Endothelial cell (in vitro differentiated cells): ENCODE data around the gene MAPKAP1. TPM values are rescaled to one million over a fixed set of nuclear protein-coding genes. Genes with fewer than 3 reads are reported as not detected.

Experiments used
- DNase-seq: peaks from one replicate; pipeline ENCODE4 v3.0.0; 2021; ENCODE audit warnings: low spot score
- H3K27ac Mint-ChIP-seq: one replicate; pipeline ENCODE4 v1.8.0; 2021; ENCODE audit warnings: mixed read lengths, inconsistent platforms; ENCODE audit not compliant: unreplicated experiment
- H3K27me3 Mint-ChIP-seq: one replicate; pipeline ENCODE4 v1.8.0; 2021; ENCODE audit warnings: mild to moderate bottlenecking, moderate library complexity, mixed read lengths, inconsistent platforms; ENCODE audit not compliant: unreplicated experiment
- H3K36me3 Mint-ChIP-seq: one replicate; pipeline ENCODE4 v1.8.0; 2021; ENCODE audit warnings: mild to moderate bottlenecking, low read depth, mixed read lengths, inconsistent platforms; ENCODE audit not compliant: unreplicated experiment
- H3K4me1 Mint-ChIP-seq: one replicate; pipeline ENCODE4 v1.8.0; 2021; ENCODE audit warnings: mild to moderate bottlenecking, mixed read lengths, inconsistent platforms; ENCODE audit not compliant: unreplicated experiment
- H3K4me3 Mint-ChIP-seq: one replicate; pipeline ENCODE4 v1.8.0; 2021; ENCODE audit warnings: mild to moderate bottlenecking, mixed read lengths, inconsistent platforms; ENCODE audit not compliant: unreplicated experiment
- H3K9me3 Mint-ChIP-seq: one replicate; pipeline ENCODE4 v1.8.0; 2021; ENCODE audit warnings: mixed read lengths, inconsistent platforms; ENCODE audit not compliant: unreplicated experiment
- CTCF ChIP-seq: fragments of 200-600 bp; sonication (generic); IDR thresholded peaks from one replicate; pipeline ENCODE4 v1.5.0; 2021; ENCODE audit warnings: antibody characterized with exemption; ENCODE audit not compliant: unreplicated experiment
- total RNA-seq: library from RNA; stranded (reverse); fragmentation: NEBNext Ultra II Directional; extraction: Animal tissue kit (Norgen Biotek cat#: 25700); gene quantifications from one replicate; pipeline ENCODE4 v1.2.1, GENCODE V29; 2021; ENCODE audit not compliant: unreplicated experiment

Gene MAPKAP1
- total RNA-seq, 1 donor from 2014 or later, result 74.6 TPM

- Mint-ChIP-seq H3K4me1 (peaks cover 13% of the 10 kb centered on the region), H3K9me3 (no peaks in the 10 kb centered on the region), H3K4me3 (peak overlapping the region; percentile 76), H3K27me3 (peaks cover 17% of the 10 kb centered on the region), H3K36me3 (peaks cover 10% of the 10 kb centered on the region), H3K27ac (peak overlapping the region; percentile 44)
- DNase-seq, result no peak
- no peak for TF ChIP-seq CTCF
Observed at GRCh38 chr9:125409637-125410521, 297.1 kb downstream of the MAPKAP1 start.

GRCh38 chr9:125409217-125409636 is 297.8 kb downstream of the MAPKAP1 start:
- H3K27ac Mint-ChIP-seq, result peak overlapping the region; percentile 44
- DNase-seq, result no peak

GRCh38 chr9:125407974-125408900 is 298.8 kb downstream of the MAPKAP1 start:
- H3K9me3 Mint-ChIP-seq, result no peaks in the 10 kb centered on the region
- H3K4me3 Mint-ChIP-seq, result peak overlapping the region; percentile 80
- DNase-seq, result peak; percentile 88

More at GRCh38 chr9:125409217-125409636, 297.8 kb downstream of the MAPKAP1 start:
- Mint-ChIP-seq H3K4me1 (peaks cover 13% of the 10 kb centered on the region), H3K9me3 (no peaks in the 10 kb centered on the region), H3K4me3 (peak overlapping the region; percentile 80), H3K27me3 (peaks cover 17% of the 10 kb centered on the region), H3K36me3 (peaks cover 10% of the 10 kb centered on the region)
- TF ChIP-seq CTCF, result no peak

GRCh38 chr9:125407432-125407973 is 299.5 kb downstream of the MAPKAP1 start:
- H3K27ac Mint-ChIP-seq, result peak overlapping the region; percentile 57
- no peaks in the 10 kb centered on the region for H3K9me3 Mint-ChIP-seq
- DNase-seq, result no peak
- H3K36me3 Mint-ChIP-seq, result peaks cover 10% of the 10 kb centered on the region
- H3K4me3 Mint-ChIP-seq, result peak overlapping the region; percentile 73
- peaks cover 13% of the 10 kb centered on the region for H3K4me1 Mint-ChIP-seq
- TF ChIP-seq CTCF, result no peak
- peaks cover 15% of the 10 kb centered on the region for H3K27me3 Mint-ChIP-seq

More at GRCh38 chr9:125407974-125408900, 298.8 kb downstream of the MAPKAP1 start:
- Mint-ChIP-seq H3K27me3 (peaks cover 15% of the 10 kb centered on the region), H3K36me3 (peaks cover 10% of the 10 kb centered on the region), H3K4me1 (peaks cover 13% of the 10 kb centered on the region), H3K27ac (no peak overlapping the region)
- TF ChIP-seq CTCF, result peak; percentile 87
